GM21390 (cell line): Measurements from ENCODE around the gene STAC2.
A peak's percentile ranks its signal among the peaks of the same experiment; 100 is the strongest.

Source experiments
- ATAC-seq: cut with Tn5 transposase; IDR thresholded peaks from one replicate; pipeline ENCODE4 v1.9.1; 2021; ENCODE audit not compliant: unreplicated experiment

The STAC2 gene

GRCh38 chr17:39212195-39212810 is 13.4 kb downstream of the STAC2 start:
- ATAC-seq, result no peak

GRCh38 chr17:39210093-39210434 is 15.7 kb downstream of the STAC2 start:
- ATAC-seq, result no peak

GRCh38 chr17:39209317-39210092 is 16.2 kb downstream of the STAC2 start:
- no peak for ATAC-seq

- peak; percentile 67 for ATAC-seq
Observed at GRCh38 chr17:39208893-39209292, 16.9 kb downstream of the STAC2 start.

- ATAC-seq, result no peak
Observed at GRCh38 chr17:39208136-39208535, 17.6 kb downstream of the STAC2 start.

- no peak for ATAC-seq
Observed at GRCh38 chr17:39205112-39205526, 20.6 kb downstream of the STAC2 start.

- no peak for ATAC-seq
Observed at GRCh38 chr17:39204245-39204644, 21.5 kb downstream of the STAC2 start.

- ATAC-seq, result no peak
Observed at GRCh38 chr17:39200957-39201510, 24.7 kb downstream of the STAC2 start.

GRCh38 chr17:39200070-39200879 is 25.5 kb downstream of the STAC2 start, which contains the start of gene RPL19:
Gene RPL19 (plus strand): TSS chr17:39200283. CDS start chr17:39200345, 62 bp downstream.
- ATAC-seq, result peak; percentile 46

- ATAC-seq, result peak; percentile 53
Observed at GRCh38 chr17:39199820-39200069, 26.0 kb downstream of the STAC2 start.

GRCh38 chr17:39198186-39198566 is 27.6 kb downstream of the STAC2 start:
- ATAC-seq, result no peak

- ATAC-seq, result no peak
Observed at GRCh38 chr17:39197380-39198185, 28.2 kb downstream of the STAC2 start, which contains the start of gene CACNB1. Gene CACNB1 (minus strand): TSS chr17:39197669. CDS start chr17:39197495, 174 bp downstream.

- ATAC-seq, result no peak
Observed at GRCh38 chr17:39196808-39197291, 28.9 kb downstream of the STAC2 start.

- ATAC-seq, result no peak
Observed at GRCh38 chr17:39196241-39196807, 29.4 kb downstream of the STAC2 start.

- no peak for ATAC-seq
Observed at GRCh38 chr17:39195568-39196160, 30.1 kb downstream of the STAC2 start.

GRCh38 chr17:39194985-39195524 is 30.7 kb downstream of the STAC2 start:
- no peak for ATAC-seq

- ATAC-seq, result no peak
Observed at GRCh38 chr17:39194089-39194984, 31.4 kb downstream of the STAC2 start.

- ATAC-seq, result no peak
Observed at GRCh38 chr17:39193346-39193745, 32.4 kb downstream of the STAC2 start.

GRCh38 chr17:39192901-39193300 is 32.8 kb downstream of the STAC2 start:
- ATAC-seq, result no peak
